GM23338 (cell line): ENCODE results near the gene AOAH. TPM values are rescaled to one million over a fixed set of nuclear protein-coding genes. Genes with fewer than 3 reads are reported as not detected.
A peak's percentile ranks its signal among the peaks of the same experiment; 100 is the strongest.

Experiments
- ATAC-seq: fragments of 200-7000 bp; cut with Tn5 transposase; 3 replicates; pipeline ENCODE4 v1.9.1; 2020
- DNase-seq: peaks from one replicate; pipeline ENCODE4 v3.0.0-alpha.2; 2015; ENCODE audit warnings: low spot score
- H2AFZ ChIP-seq: fragments of 200-600 bp; sonication (generic); 2 replicates; pipeline ENCODE4 v1.8.0; 2016; ENCODE audit warnings: antibody characterized with exemption, mild to moderate bottlenecking, moderate library complexity
- H3F3A ChIP-seq: fragments of 200-600 bp; sonication (generic); replicated peaks from 2 replicates; pipeline ENCODE4 v1.8.0; 2017; ENCODE audit warnings: antibody characterized with exemption, mixed run types, low read depth
- H3K27ac ChIP-seq: fragments of 200-600 bp; sonication (generic); 2 replicates; pipeline ENCODE4 v1.6.1; 2016; ENCODE audit warnings: low read depth
- H3K27me3 ChIP-seq: fragments of 200-600 bp; sonication (generic); 2 replicates; pipeline ENCODE4 v1.8.0; 2016; ENCODE audit warnings: mild to moderate bottlenecking, mixed run types, moderate library complexity; ENCODE audit not compliant: insufficient read depth
- H3K36me3 ChIP-seq: fragments of 200-600 bp; sonication (generic); 2 replicates; pipeline ENCODE4 v1.8.0; 2016; ENCODE audit warnings: mild to moderate bottlenecking; ENCODE audit not compliant: insufficient read depth
- H3K4me1 ChIP-seq: fragments of 200-600 bp; sonication (generic); 2 replicates; pipeline ENCODE4 v1.8.0; 2016; ENCODE audit warnings: mild to moderate bottlenecking, moderate library complexity; ENCODE audit not compliant: insufficient read depth
- H3K4me2 ChIP-seq: fragments of 200-600 bp; sonication (generic); 2 replicates; pipeline ENCODE4 v1.7.1; 2017; ENCODE audit warnings: mixed run types
- H3K4me3 ChIP-seq: fragments of 200-600 bp; sonication (generic); 2 replicates; pipeline ENCODE4 v1.6.1; 2016; ENCODE audit warnings: mixed run types
- H3K79me2 ChIP-seq: fragments of 200-600 bp; sonication (generic); replicated peaks from 2 replicates; pipeline ENCODE4 v1.8.0; 2017; ENCODE audit warnings: mild to moderate bottlenecking; ENCODE audit not compliant: insufficient read depth
- H3K9me2 ChIP-seq: fragments of 200-600 bp; sonication (generic); 2 replicates; pipeline ENCODE4 v1.8.0; 2017; ENCODE audit not compliant: insufficient read depth
- H4K20me1 ChIP-seq: fragments of 200-600 bp; sonication (generic); replicated peaks from 2 replicates; pipeline ENCODE4 v1.8.0; 2017; ENCODE audit warnings: mild to moderate bottlenecking; ENCODE audit not compliant: insufficient read depth
- H3K27ac Mint-ChIP-seq: 2 replicates; pipeline ENCODE4 v1.8.0; 2020; ENCODE audit warnings: inconsistent platforms, mild to moderate bottlenecking, moderate library complexity, mixed read lengths
- H3K27me3 Mint-ChIP-seq: 3 replicates; pipeline ENCODE4 v1.8.0; 2022; ENCODE audit warnings: low read depth, mild to moderate bottlenecking, moderate library complexity, mixed read lengths, inconsistent platforms; ENCODE audit not compliant: insufficient read depth, poor library complexity
- H3K36me3 Mint-ChIP-seq: 3 replicates; pipeline ENCODE4 v1.8.0; 2021; ENCODE audit warnings: low read depth, mild to moderate bottlenecking, inconsistent platforms, moderate library complexity, mixed read lengths
- H3K4me1 Mint-ChIP-seq: 3 replicates; pipeline ENCODE4 v1.8.0; 2020; ENCODE audit warnings: mild to moderate bottlenecking, inconsistent platforms, mixed read lengths
- H3K4me3 Mint-ChIP-seq: 3 replicates; pipeline ENCODE4 v1.8.0; 2021; ENCODE audit warnings: moderate library complexity, mild to moderate bottlenecking, inconsistent platforms, mixed read lengths
- H3K9me3 Mint-ChIP-seq: 3 replicates; pipeline ENCODE4 v1.8.0; 2020; ENCODE audit warnings: moderate library complexity, mild to moderate bottlenecking, inconsistent platforms, mixed read lengths
- CREB1 ChIP-seq: fragments of 250-450 bp; sonication (Bioruptor Pico); IDR thresholded peaks from 2 replicates; pipeline ENCODE4 v1.5.0; 2020; ENCODE audit warnings: low read depth, mild to moderate bottlenecking, moderate library complexity
- CTCF ChIP-seq, 2 experiments: fragments of 200-600 bp in 1 of 2; sonication (generic) in 1 of 2; conservative IDR thresholded peaks; 2 replicates each; pipeline versions ENCODE4 v1.5.1 to v1.6.1; 2016 to 2017; ENCODE audit warnings: antibody characterized with exemption in 2 of 2, low read depth in 2 of 2, mild to moderate bottlenecking in 2 of 2, moderate library complexity in 1 of 2
- ETS1 ChIP-seq: IDR thresholded peaks from 2 replicates; pipeline ENCODE4 v1.6.1; 2016; ENCODE audit warnings: antibody characterized with exemption
- EZH2 ChIP-seq: fragments of 200-600 bp; sonication (generic); IDR thresholded peaks from one replicate; pipeline ENCODE4 v1.8.0; 2017; ENCODE audit warnings: antibody characterized with exemption, mild to moderate bottlenecking, low read depth; ENCODE audit not compliant: unreplicated experiment
- EZH2phosphoT487 ChIP-seq: fragments of 200-600 bp; sonication (generic); IDR thresholded peaks from one replicate; pipeline ENCODE4 v1.8.1; 2018; ENCODE audit warnings: antibody characterized with exemption; ENCODE audit not compliant: unreplicated experiment
- JUNB ChIP-seq: IDR thresholded peaks from one replicate; pipeline ENCODE4 v1.6.1; 2016; ENCODE audit warnings: antibody characterized with exemption; ENCODE audit not compliant: unreplicated experiment
- NANOG ChIP-seq: IDR thresholded peaks from 2 replicates; pipeline ENCODE4 v1.6.1; 2016; ENCODE audit warnings: antibody characterized with exemption, borderline replicate concordance
- POLR2AphosphoS5 ChIP-seq: IDR thresholded peaks from 2 replicates; pipeline ENCODE4 v1.6.1; 2016; ENCODE audit warnings: antibody characterized with exemption, low read depth
- REST ChIP-seq: IDR thresholded peaks from one replicate; pipeline ENCODE4 v1.6.1; 2018; ENCODE audit warnings: antibody characterized with exemption; ENCODE audit not compliant: unreplicated experiment
- STAT1 ChIP-seq: IDR thresholded peaks from one replicate; pipeline ENCODE4 v1.6.1; 2016; ENCODE audit warnings: antibody characterized with exemption; ENCODE audit not compliant: unreplicated experiment
- ZNF114 ChIP-seq: fragments of 250-450 bp; sonication (Bioruptor Pico); IDR thresholded peaks from 2 replicates; pipeline ENCODE4 v1.5.0; 2020; ENCODE audit warnings: mild to moderate bottlenecking, moderate library complexity
- ZNF331 ChIP-seq: fragments of 250-450 bp; sonication (Bioruptor Pico); IDR thresholded peaks from 2 replicates; pipeline ENCODE4 v1.5.0; 2020; ENCODE audit warnings: low read depth, mild to moderate bottlenecking, moderate library complexity
- ZNF462 ChIP-seq: fragments of 250-450 bp; sonication (Bioruptor Pico); IDR thresholded peaks from 2 replicates; pipeline ENCODE4 v1.5.0; 2020; ENCODE audit warnings: mild to moderate bottlenecking, moderate library complexity
- polyA plus RNA-seq: library from polyadenylated mRNA; unstranded; fragments of >200 nt; fragmentation: Nextera tagmentation; extraction: Ambion mirVana; gene quantifications from 2 replicates; pipeline ENCODE4 v1.2.1, GENCODE V29; 2016
- total RNA-seq: library from RNA; depleted of rRNA; stranded (reverse); fragments of >200 nt; shearing (Covaris generic); gene quantifications from 2 replicates; pipeline ENCODE4 v1.2.3, GENCODE V29; 2014

AOAH gene
- total and polyA plus RNA-seq, 2 experiments from 2014 or later, result not detected

GRCh38 chr7:36673703-36674102 lies 50.6 kb downstream of the AOAH start:
- no peak for ATAC-seq
- H3K27ac Mint-ChIP-seq, result no peak overlapping the region
- no peaks in the 10 kb centered on the region for H3K36me3 Mint-ChIP-seq

More at GRCh38 chr7:36673703-36674102, 50.6 kb downstream of the AOAH start:
- Histone ChIP-seq H3K36me3 (no peaks in the 10 kb centered on the region), H2AFZ (peak overlapping the region; percentile 72), H3K27ac (no peak overlapping the region), H3K9me2 (no peaks in the 10 kb centered on the region), H3F3A (no peaks in the 10 kb centered on the region), H3K4me2 (no peak overlapping the region), H3K4me1 (no peaks in the 10 kb centered on the region), H3K4me3 (no peak overlapping the region), H3K27me3 (no peaks in the 10 kb centered on the region), H4K20me1 (no peaks in the 10 kb centered on the region), H3K79me2 (no peaks in the 10 kb centered on the region)
- no peak for TF ChIP-seq CREB1 (CRISPR knock-in tag)
- TF ChIP-seq REST, result no peak
- no peak for TF ChIP-seq EZH2
- TF ChIP-seq ZNF114 (CRISPR knock-in tag), result no peak
- no peak for TF ChIP-seq STAT1
- TF ChIP-seq POLR2AphosphoS5, result no peak
- no peak for TF ChIP-seq NANOG
- no peak for TF ChIP-seq JUNB
- no peak for TF ChIP-seq ZNF462
- TF ChIP-seq EZH2phosphoT487, result no peak
- TF ChIP-seq ETS1, result no peak
- no peak for TF ChIP-seq CTCF (conservative IDR thresholded peaks at IDR 0.05; ENCODE audit: low read depth in 2 of 2)
- TF ChIP-seq ZNF331 (CRISPR knock-in tag), result no peak
- Mint-ChIP-seq H3K9me3 (no peaks in the 10 kb centered on the region), H3K4me3 (no peak overlapping the region), H3K4me1 (peaks cover 9% of the 10 kb centered on the region; the same call in 2 of the 3 replicates), H3K27me3 (no peaks in the 10 kb centered on the region)
- DNase-seq, result no peak
